GM12875 (cell line): Measurements from ENCODE around the gene CCDC102A.

ENCODE experiments used
- H3K4me3 ChIP-seq: one replicate; pipeline ENCODE4 v1.5.1; 2011; ENCODE audit warnings: low read depth, low read length, control low read depth
- TF ChIP-seq, protein P1 (sequence below): IDR thresholded peaks from 2 replicates; pipeline ENCODE4 v1.5.1; 2011; ENCODE audit warnings: low read depth, mild to moderate bottlenecking, control low read depth, inconsistent platforms, low read length, moderate library complexity, borderline replicate concordance; ENCODE audit not compliant: insufficient read depth

CCDC102A gene

DNA sequence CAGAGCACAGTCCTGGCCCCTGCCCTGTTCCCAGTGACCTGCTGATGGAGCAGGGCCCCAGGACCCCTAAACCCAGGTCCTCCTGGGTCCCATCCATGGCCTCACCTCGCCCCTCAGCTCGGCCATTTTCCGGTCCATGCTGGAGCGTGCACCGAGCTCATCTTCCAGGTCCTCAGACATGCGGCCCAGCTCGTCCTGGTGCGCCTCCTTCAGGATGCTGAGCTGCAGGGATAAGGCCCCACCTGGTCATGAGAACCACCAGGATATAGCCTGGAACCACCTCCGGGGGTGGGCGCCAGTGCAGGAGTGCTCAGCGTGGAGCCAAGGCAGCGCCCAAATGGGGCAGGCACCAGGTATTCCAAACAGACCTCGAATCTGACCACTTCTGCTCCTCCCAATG lies 17.9 kb downstream of the CCDC102A start:
- no peak overlapping the region for H3K4me3 ChIP-seq
- TF ChIP-seq, protein P1, sequence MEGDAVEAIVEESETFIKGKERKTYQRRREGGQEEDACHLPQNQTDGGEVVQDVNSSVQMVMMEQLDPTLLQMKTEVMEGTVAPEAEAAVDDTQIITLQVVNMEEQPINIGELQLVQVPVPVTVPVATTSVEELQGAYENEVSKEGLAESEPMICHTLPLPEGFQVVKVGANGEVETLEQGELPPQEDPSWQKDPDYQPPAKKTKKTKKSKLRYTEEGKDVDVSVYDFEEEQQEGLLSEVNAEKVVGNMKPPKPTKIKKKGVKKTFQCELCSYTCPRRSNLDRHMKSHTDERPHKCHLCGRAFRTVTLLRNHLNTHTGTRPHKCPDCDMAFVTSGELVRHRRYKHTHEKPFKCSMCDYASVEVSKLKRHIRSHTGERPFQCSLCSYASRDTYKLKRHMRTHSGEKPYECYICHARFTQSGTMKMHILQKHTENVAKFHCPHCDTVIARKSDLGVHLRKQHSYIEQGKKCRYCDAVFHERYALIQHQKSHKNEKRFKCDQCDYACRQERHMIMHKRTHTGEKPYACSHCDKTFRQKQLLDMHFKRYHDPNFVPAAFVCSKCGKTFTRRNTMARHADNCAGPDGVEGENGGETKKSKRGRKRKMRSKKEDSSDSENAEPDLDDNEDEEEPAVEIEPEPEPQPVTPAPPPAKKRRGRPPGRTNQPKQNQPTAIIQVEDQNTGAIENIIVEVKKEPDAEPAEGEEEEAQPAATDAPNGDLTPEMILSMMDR, result no peak

DNA sequence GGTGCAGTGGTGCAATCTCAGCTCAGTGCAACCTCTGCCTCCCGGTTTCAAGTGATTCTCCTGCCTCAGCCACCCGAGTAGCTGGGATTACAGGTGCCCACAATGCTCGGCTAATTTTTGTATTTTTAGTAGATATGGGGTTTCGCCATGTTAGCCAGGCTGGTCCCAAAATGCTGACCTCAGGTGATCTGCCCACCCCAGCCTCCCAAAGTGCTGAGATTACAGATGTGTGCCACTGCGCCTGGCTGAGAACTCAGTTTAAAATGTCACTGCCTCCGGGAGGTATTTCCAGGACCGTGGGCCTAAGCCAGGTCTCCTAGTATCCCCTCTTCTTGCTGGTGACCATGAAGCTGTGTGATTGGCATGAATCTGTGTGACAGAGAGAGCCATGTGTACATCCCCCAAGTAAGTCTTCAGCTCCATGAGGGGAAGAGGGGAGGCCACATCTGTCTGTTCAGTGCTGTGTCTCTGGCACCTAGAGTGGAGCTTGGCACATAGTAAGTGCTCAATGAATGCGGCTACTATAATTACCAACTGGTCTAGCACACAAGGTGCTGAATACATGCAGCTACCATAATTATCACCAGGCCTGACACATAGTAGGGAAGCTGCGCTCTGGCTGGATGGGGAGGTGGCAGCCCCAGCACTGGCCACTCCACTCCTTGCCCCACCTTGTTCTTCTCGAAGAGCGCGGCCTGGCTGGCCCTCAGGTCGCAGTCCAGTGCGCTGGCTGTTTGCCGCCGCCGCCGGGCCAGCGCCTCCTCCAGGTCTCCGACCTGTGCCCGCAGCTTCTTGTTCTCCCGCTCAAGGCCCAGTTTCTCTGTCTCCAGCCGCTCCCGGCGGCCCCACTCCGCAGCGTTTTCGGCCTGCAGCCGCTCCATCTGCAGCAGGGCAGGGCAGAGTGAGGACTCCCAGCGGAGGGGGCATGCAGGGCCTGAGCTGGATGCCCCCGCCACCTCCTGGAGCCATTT lies 18.7 kb downstream of the CCDC102A start:
- H3K4me3 ChIP-seq, result no peak overlapping the region
- TF ChIP-seq, protein P1, result no peak

DNA sequence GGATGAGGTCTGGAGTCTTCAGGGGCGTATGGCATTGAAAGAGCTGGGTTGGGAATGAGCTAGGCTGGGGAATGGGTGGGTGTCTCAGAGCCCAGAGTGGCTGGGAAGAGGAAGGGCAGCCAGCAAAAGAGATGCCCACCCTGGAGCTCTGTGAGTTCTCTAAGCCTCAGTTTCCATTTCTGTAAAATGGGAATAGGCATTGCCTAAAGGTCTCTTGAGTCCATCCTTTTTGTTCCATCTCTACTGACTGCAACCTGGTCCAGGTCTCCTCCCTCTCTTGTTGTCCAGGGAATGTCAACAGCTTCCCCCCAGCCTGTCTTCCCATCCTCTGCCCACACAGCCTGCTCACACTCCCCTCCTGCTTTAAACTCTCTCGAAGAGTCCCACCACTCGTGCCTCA lies 19.6 kb downstream of the CCDC102A start:
- TF ChIP-seq, protein P1, result no peak
- H3K4me3 ChIP-seq, result no peak overlapping the region

DNA sequence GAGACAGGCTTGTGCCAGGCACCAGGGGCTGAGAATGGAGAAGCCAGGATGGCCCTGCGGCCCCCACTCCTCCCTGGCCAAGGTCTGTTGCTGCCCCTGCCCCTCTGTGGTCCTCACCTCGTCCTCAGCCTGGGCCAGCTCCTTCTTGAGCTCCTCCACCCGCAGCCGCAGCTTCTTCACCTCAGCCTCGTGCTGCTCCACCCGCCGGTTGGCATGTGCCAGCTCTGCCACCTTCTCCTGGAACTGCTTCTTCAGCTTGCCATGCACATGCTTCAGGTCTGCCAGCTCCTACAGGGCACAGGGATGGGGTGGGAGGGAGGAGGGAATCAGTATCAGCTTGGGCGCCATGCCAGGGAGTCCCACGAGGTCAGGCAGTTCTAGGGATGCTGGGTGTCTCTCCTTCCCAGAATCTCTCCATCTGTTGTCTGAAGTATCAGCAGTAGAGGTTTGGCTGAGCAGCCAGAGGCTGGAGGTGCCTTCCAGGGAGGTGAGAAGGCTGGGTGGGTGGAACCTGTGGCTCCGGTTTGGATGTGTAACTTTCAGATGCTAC lies 20.1 kb downstream of the CCDC102A start:
- H3K4me3 ChIP-seq, result no peak overlapping the region
- TF ChIP-seq, protein P1, result no peak

DNA sequence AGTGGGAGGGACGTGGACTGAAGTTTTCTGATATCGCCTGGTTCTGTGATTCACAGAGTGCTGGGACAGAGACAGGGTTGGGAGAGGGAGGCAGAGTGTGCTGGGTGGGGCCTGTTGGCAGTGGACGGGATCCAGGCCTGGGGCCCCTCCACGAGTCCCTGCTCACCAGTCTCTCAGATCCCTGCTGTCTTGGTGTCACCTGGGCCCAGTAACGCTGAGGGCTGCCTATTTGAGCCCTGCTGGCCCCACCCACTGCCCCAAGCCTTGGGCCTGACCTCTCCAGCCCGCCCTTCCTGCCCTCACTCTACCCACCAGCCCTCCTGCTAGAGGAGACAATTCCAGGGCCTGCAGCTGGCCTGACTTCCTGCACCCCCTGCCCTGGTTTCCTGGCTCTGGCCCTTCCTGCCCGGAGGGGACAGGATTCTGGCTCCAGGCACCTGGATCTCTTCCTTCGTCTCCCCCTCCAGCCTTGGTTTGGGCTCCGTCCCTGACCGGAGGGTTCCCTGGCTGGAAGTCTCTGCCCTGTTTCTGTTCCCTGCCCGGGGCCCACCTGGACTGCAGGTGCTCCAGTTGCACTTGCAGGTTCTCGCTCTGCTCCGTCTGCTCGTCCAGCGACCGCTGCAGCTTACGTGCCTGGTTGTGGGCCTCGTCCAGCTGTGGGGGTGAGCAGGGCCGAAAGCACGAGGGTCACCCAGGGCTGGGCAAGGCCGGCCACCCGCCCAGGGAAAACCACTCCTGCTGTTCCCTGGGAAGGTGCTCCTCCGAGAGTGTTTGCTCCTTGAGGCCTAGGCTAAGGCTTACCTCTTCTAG lies 21.4 kb downstream of the CCDC102A start:
- TF ChIP-seq, protein P1, result no peak
- no peak overlapping the region for H3K4me3 ChIP-seq

DNA sequence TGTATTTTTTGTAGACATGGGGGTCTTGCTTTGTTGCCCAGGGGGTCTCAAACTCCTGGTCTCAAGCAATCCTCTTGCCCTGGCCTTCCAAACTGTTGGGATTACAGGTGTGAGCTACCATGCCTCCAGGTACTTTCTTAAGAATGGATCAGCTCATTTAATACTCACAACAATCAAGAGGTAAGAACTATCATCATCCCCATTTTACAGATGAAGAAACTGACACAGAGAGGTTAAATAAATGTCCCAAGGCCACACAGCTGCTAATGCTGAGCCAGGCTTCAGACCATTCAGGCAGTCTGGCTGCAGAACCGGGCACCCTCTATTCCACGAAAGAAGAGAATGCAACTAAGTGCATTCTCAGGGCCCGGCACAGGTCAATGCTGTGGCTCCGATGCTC lies 22.0 kb downstream of the CCDC102A start:
- H3K4me3 ChIP-seq, result no peak overlapping the region
- TF ChIP-seq, protein P1, result no peak
